GM23338 (cell line): ENCODE results near the gene ACYP2. TPM values are rescaled to one million over a fixed set of nuclear protein-coding genes. Genes with fewer than 3 reads are reported as not detected.

Source experiments
- ATAC-seq: fragments of 200-7000 bp; cut with Tn5 transposase; 3 replicates; pipeline ENCODE4 v1.9.1; 2020
- DNase-seq: peaks from one replicate; pipeline ENCODE4 v3.0.0-alpha.2; 2015; ENCODE audit warnings: low spot score
- H2AFZ ChIP-seq: fragments of 200-600 bp; sonication (generic); 2 replicates; pipeline ENCODE4 v1.8.0; 2016; ENCODE audit warnings: antibody characterized with exemption, mild to moderate bottlenecking, moderate library complexity
- H3F3A ChIP-seq: fragments of 200-600 bp; sonication (generic); replicated peaks from 2 replicates; pipeline ENCODE4 v1.8.0; 2017; ENCODE audit warnings: antibody characterized with exemption, mixed run types, low read depth
- H3K27ac ChIP-seq: fragments of 200-600 bp; sonication (generic); 2 replicates; pipeline ENCODE4 v1.6.1; 2016; ENCODE audit warnings: low read depth
- H3K27me3 ChIP-seq: fragments of 200-600 bp; sonication (generic); 2 replicates; pipeline ENCODE4 v1.8.0; 2016; ENCODE audit warnings: mild to moderate bottlenecking, mixed run types, moderate library complexity; ENCODE audit not compliant: insufficient read depth
- H3K36me3 ChIP-seq: fragments of 200-600 bp; sonication (generic); 2 replicates; pipeline ENCODE4 v1.8.0; 2016; ENCODE audit warnings: mild to moderate bottlenecking; ENCODE audit not compliant: insufficient read depth
- H3K4me1 ChIP-seq: fragments of 200-600 bp; sonication (generic); 2 replicates; pipeline ENCODE4 v1.8.0; 2016; ENCODE audit warnings: mild to moderate bottlenecking, moderate library complexity; ENCODE audit not compliant: insufficient read depth
- H3K4me2 ChIP-seq: fragments of 200-600 bp; sonication (generic); 2 replicates; pipeline ENCODE4 v1.7.1; 2017; ENCODE audit warnings: mixed run types
- H3K4me3 ChIP-seq: fragments of 200-600 bp; sonication (generic); 2 replicates; pipeline ENCODE4 v1.6.1; 2016; ENCODE audit warnings: mixed run types
- H3K79me2 ChIP-seq: fragments of 200-600 bp; sonication (generic); replicated peaks from 2 replicates; pipeline ENCODE4 v1.8.0; 2017; ENCODE audit warnings: mild to moderate bottlenecking; ENCODE audit not compliant: insufficient read depth
- H3K9me2 ChIP-seq: fragments of 200-600 bp; sonication (generic); 2 replicates; pipeline ENCODE4 v1.8.0; 2017; ENCODE audit not compliant: insufficient read depth
- H4K20me1 ChIP-seq: fragments of 200-600 bp; sonication (generic); replicated peaks from 2 replicates; pipeline ENCODE4 v1.8.0; 2017; ENCODE audit warnings: mild to moderate bottlenecking; ENCODE audit not compliant: insufficient read depth
- H3K27ac Mint-ChIP-seq: 2 replicates; pipeline ENCODE4 v1.8.0; 2020; ENCODE audit warnings: inconsistent platforms, mild to moderate bottlenecking, moderate library complexity, mixed read lengths
- H3K27me3 Mint-ChIP-seq: 3 replicates; pipeline ENCODE4 v1.8.0; 2022; ENCODE audit warnings: low read depth, mild to moderate bottlenecking, moderate library complexity, mixed read lengths, inconsistent platforms; ENCODE audit not compliant: insufficient read depth, poor library complexity
- H3K36me3 Mint-ChIP-seq: 3 replicates; pipeline ENCODE4 v1.8.0; 2021; ENCODE audit warnings: low read depth, mild to moderate bottlenecking, inconsistent platforms, moderate library complexity, mixed read lengths
- H3K4me1 Mint-ChIP-seq: 3 replicates; pipeline ENCODE4 v1.8.0; 2020; ENCODE audit warnings: mild to moderate bottlenecking, inconsistent platforms, mixed read lengths
- H3K4me3 Mint-ChIP-seq: 3 replicates; pipeline ENCODE4 v1.8.0; 2021; ENCODE audit warnings: moderate library complexity, mild to moderate bottlenecking, inconsistent platforms, mixed read lengths
- H3K9me3 Mint-ChIP-seq: 3 replicates; pipeline ENCODE4 v1.8.0; 2020; ENCODE audit warnings: moderate library complexity, mild to moderate bottlenecking, inconsistent platforms, mixed read lengths
- CTCF ChIP-seq, 2 experiments: fragments of 200-600 bp in 1 of 2; sonication (generic) in 1 of 2; conservative IDR thresholded peaks; 2 replicates each; pipeline versions ENCODE4 v1.5.1 to v1.6.1; 2016 to 2017; ENCODE audit warnings: antibody characterized with exemption in 2 of 2, low read depth in 2 of 2, mild to moderate bottlenecking in 2 of 2, moderate library complexity in 1 of 2
- ETS1 ChIP-seq: IDR thresholded peaks from 2 replicates; pipeline ENCODE4 v1.6.1; 2016; ENCODE audit warnings: antibody characterized with exemption
- EZH2 ChIP-seq: fragments of 200-600 bp; sonication (generic); IDR thresholded peaks from one replicate; pipeline ENCODE4 v1.8.0; 2017; ENCODE audit warnings: antibody characterized with exemption, mild to moderate bottlenecking, low read depth; ENCODE audit not compliant: unreplicated experiment
- JUNB ChIP-seq: IDR thresholded peaks from one replicate; pipeline ENCODE4 v1.6.1; 2016; ENCODE audit warnings: antibody characterized with exemption; ENCODE audit not compliant: unreplicated experiment
- ZNF114 ChIP-seq: fragments of 250-450 bp; sonication (Bioruptor Pico); IDR thresholded peaks from 2 replicates; pipeline ENCODE4 v1.5.0; 2020; ENCODE audit warnings: mild to moderate bottlenecking, moderate library complexity
- polyA plus RNA-seq: library from polyadenylated mRNA; unstranded; fragments of >200 nt; fragmentation: Nextera tagmentation; extraction: Ambion mirVana; gene quantifications from 2 replicates; pipeline ENCODE4 v1.2.1, GENCODE V29; 2016
- total RNA-seq: library from RNA; depleted of rRNA; stranded (reverse); fragments of >200 nt; shearing (Covaris generic); gene quantifications from 2 replicates; pipeline ENCODE4 v1.2.3, GENCODE V29; 2014
- TF ChIP-seq, protein P1 (sequence below): IDR thresholded peaks from one replicate; pipeline ENCODE4 v1.6.1; 2018; ENCODE audit warnings: antibody characterized with exemption; ENCODE audit not compliant: unreplicated experiment

Gene ACYP2
- total and polyA plus RNA-seq, 2 experiments from 2014 or later, result 2.3 to 15.5 TPM

GRCh38 chr2:54258166-54258565 is 142.8 kb downstream of the ACYP2 start:
- Histone ChIP-seq H3F3A (no peaks in the 10 kb centered on the region), H2AFZ (no peak overlapping the region), H3K4me3 (no peak overlapping the region), H3K27ac (no peak overlapping the region), H3K27me3 (no peaks in the 10 kb centered on the region), H3K36me3 (no peaks in the 10 kb centered on the region), H3K79me2 (no peaks in the 10 kb centered on the region), H4K20me1 (no peaks in the 10 kb centered on the region), H3K4me2 (no peak overlapping the region), H3K4me1 (no peaks in the 10 kb centered on the region), H3K9me2 (0 out of 2 replicates have a peak, but pooled peaks cover 5% of the 10 kb centered on the region)
- Mint-ChIP-seq H3K9me3 (no peaks in the 10 kb centered on the region), H3K27ac (no peak overlapping the region), H3K27me3 (no peaks in the 10 kb centered on the region), H3K36me3 (no peaks in the 10 kb centered on the region), H3K4me3 (no peak overlapping the region), H3K4me1 (peaks cover 6% of the 10 kb centered on the region; the same call in 2 of the 3 replicates)
- DNase-seq (no peak), ATAC-seq (no peak)
- TF ChIP-seq EZH2 (no peak), JUNB (no peak), ZNF114 (no peak)

- no peaks in the 10 kb centered on the region for H4K20me1 ChIP-seq
- H3K27ac Mint-ChIP-seq, result no peak overlapping the region
- 0 out of 2 replicates have a peak, but pooled peaks cover 5% of the 10 kb centered on the region for H3K9me2 ChIP-seq
- no peaks in the 10 kb centered on the region for H3K27me3 Mint-ChIP-seq
- no peaks in the 10 kb centered on the region for H3K79me2 ChIP-seq
- no peak overlapping the region for H3K4me3 ChIP-seq
- no peak for ATAC-seq
- no peak overlapping the region; the same call in 1 of the 2 replicates for H2AFZ ChIP-seq
- no peaks in the 10 kb centered on the region for H3K4me1 ChIP-seq
- H3K4me3 Mint-ChIP-seq, result no peak overlapping the region
- TF ChIP-seq EZH2, result no peak
- no peaks in the 10 kb centered on the region for H3K27me3 ChIP-seq
- H3K27ac ChIP-seq, result no peak overlapping the region
- H3K9me3 Mint-ChIP-seq, result peaks cover under 1% of the 10 kb centered on the region; the same call in 1 of the 3 replicates
- H3K36me3 ChIP-seq, result no peaks in the 10 kb centered on the region
- H3F3A ChIP-seq, result no peaks in the 10 kb centered on the region
- no peaks in the 10 kb centered on the region for H3K4me1 Mint-ChIP-seq
- no peak overlapping the region for H3K4me2 ChIP-seq
- 0 out of 3 replicates have a peak, but pooled peaks cover 4% of the 10 kb centered on the region for H3K36me3 Mint-ChIP-seq
- DNase-seq, result no peak
Measured at GRCh38 chr2:54259413-54260240, 144.2 kb downstream of the ACYP2 start.

DNA sequence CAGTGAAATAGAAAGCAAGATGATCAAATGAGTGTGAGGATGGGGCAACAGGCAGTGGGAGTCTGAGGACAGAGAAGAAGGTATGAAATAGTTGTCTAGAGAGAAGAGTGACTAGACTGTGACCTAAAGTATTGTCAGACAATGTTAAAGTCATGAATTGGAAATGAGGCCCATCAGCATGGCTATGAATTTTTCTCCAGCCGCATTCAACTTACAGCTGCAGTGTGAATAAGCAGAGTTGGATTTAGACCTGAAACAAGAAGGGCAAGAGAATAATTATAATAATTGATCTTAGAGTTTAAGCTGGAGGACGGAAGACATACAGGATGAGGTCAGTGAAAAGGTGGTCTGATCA is 144.8 kb downstream of the ACYP2 start:
- Histone ChIP-seq H3K27ac (no peak overlapping the region), H3K4me1 (no peaks in the 10 kb centered on the region), H3F3A (no peaks in the 10 kb centered on the region), H3K27me3 (no peaks in the 10 kb centered on the region), H2AFZ (no peak overlapping the region; the same call in 1 of the 2 replicates), H4K20me1 (no peaks in the 10 kb centered on the region), H3K9me2 (0 out of 2 replicates have a peak, but pooled peaks cover 5% of the 10 kb centered on the region), H3K79me2 (no peaks in the 10 kb centered on the region), H3K4me2 (no peak overlapping the region), H3K36me3 (no peaks in the 10 kb centered on the region), H3K4me3 (no peak overlapping the region)
- no peaks in the 10 kb centered on the region for H3K4me1 Mint-ChIP-seq
- no peak for ATAC-seq
- DNase-seq, result no peak
- no peaks in the 10 kb centered on the region for H3K27me3 Mint-ChIP-seq
- no peak overlapping the region for H3K27ac Mint-ChIP-seq
- H3K4me3 Mint-ChIP-seq, result no peak overlapping the region
- H3K9me3 Mint-ChIP-seq, result peaks cover 2% of the 10 kb centered on the region; the same call in 1 of the 3 replicates
- H3K36me3 Mint-ChIP-seq, result peaks cover 4% of the 10 kb centered on the region; the same call in 1 of the 3 replicates
- TF ChIP-seq ETS1 (no peak), CTCF (conservative IDR thresholded peaks at IDR 0.05; ENCODE audit: low read depth in 2 of 2) (no peak)
- TF ChIP-seq, protein P1, sequence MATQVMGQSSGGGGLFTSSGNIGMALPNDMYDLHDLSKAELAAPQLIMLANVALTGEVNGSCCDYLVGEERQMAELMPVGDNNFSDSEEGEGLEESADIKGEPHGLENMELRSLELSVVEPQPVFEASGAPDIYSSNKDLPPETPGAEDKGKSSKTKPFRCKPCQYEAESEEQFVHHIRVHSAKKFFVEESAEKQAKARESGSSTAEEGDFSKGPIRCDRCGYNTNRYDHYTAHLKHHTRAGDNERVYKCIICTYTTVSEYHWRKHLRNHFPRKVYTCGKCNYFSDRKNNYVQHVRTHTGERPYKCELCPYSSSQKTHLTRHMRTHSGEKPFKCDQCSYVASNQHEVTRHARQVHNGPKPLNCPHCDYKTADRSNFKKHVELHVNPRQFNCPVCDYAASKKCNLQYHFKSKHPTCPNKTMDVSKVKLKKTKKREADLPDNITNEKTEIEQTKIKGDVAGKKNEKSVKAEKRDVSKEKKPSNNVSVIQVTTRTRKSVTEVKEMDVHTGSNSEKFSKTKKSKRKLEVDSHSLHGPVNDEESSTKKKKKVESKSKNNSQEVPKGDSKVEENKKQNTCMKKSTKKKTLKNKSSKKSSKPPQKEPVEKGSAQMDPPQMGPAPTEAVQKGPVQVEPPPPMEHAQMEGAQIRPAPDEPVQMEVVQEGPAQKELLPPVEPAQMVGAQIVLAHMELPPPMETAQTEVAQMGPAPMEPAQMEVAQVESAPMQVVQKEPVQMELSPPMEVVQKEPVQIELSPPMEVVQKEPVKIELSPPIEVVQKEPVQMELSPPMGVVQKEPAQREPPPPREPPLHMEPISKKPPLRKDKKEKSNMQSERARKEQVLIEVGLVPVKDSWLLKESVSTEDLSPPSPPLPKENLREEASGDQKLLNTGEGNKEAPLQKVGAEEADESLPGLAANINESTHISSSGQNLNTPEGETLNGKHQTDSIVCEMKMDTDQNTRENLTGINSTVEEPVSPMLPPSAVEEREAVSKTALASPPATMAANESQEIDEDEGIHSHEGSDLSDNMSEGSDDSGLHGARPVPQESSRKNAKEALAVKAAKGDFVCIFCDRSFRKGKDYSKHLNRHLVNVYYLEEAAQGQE, result no peak
